WTC11 (cell line): Measurements from ENCODE around the gene NALCN. TPM values are rescaled to one million over a fixed set of nuclear protein-coding genes. Genes with fewer than 3 reads are reported as not detected.

Experiments
- ATAC-seq: fragments of 200-7000 bp; cut with Tn5 transposase; 2 replicates; pipeline ENCODE4 v1.10.0; 2021; ENCODE audit warnings: mild to moderate bottlenecking, moderate library complexity
- CTCF ChIA-PET: fragments of 300-600 bp; sonication (Branson Sonifier 250); formaldehyde crosslinking; loops from one replicate; lab custom pipeline; 2021; ENCODE audit warnings: antibody characterized with exemption; lab: Charles Lee
- POLR2A ChIA-PET: fragments of 350-600 bp; sonication (Branson Sonifier 250); formaldehyde crosslinking; loops from one replicate; lab custom pipeline; 2021; ENCODE audit warnings: antibody characterized with exemption; lab: Charles Lee
- DNase-seq: peaks from one replicate; pipeline ENCODE4 v3.0.0; 2021; ENCODE audit warnings: low spot score
- H3K27ac Mint-ChIP-seq: 2 replicates; pipeline ENCODE4 v1.8.0; 2021; ENCODE audit warnings: mixed read lengths
- H3K27me3 Mint-ChIP-seq: 2 replicates; pipeline ENCODE4 v1.8.0; 2021; ENCODE audit warnings: low read depth, mild to moderate bottlenecking, moderate library complexity, mixed read lengths
- H3K36me3 Mint-ChIP-seq: 2 replicates; pipeline ENCODE4 v1.8.0; 2021; ENCODE audit warnings: mixed read lengths
- H3K4me1 Mint-ChIP-seq: 2 replicates; pipeline ENCODE4 v1.8.0; 2022; ENCODE audit warnings: mixed read lengths
- H3K4me3 Mint-ChIP-seq: 2 replicates; pipeline ENCODE4 v1.8.0; 2021; ENCODE audit warnings: mild to moderate bottlenecking, moderate library complexity, mixed read lengths
- H3K9me3 Mint-ChIP-seq: 2 replicates; pipeline ENCODE4 v1.8.0; 2021; ENCODE audit warnings: mixed read lengths
- FOXK1 ChIP-seq: sonication (generic); formaldehyde crosslinking; IDR thresholded peaks from 2 replicates; pipeline ENCODE4 v1.8.0; 2022; ENCODE audit warnings: mild to moderate bottlenecking, moderate library complexity, missing genetic modification reagents
- NR1H2 ChIP-seq: sonication (generic); formaldehyde crosslinking; IDR thresholded peaks from 2 replicates; pipeline ENCODE4 v1.9.0; 2021; ENCODE audit warnings: mild to moderate bottlenecking, moderate library complexity, missing genetic modification reagents
- OVOL2 ChIP-seq: fragments of 250-450 bp; sonication (Bioruptor Pico); IDR thresholded peaks from 2 replicates; pipeline ENCODE4 v1.9.0; 2021; ENCODE audit warnings: mild to moderate bottlenecking, borderline replicate concordance
- PRRX2 ChIP-seq: fragments of 250-450 bp; sonication (Bioruptor Pico); IDR thresholded peaks from 2 replicates; pipeline ENCODE4 v1.8.0; 2021; ENCODE audit warnings: mild to moderate bottlenecking
- SMAD3 ChIP-seq: sonication (generic); formaldehyde crosslinking; IDR thresholded peaks from 2 replicates; pipeline ENCODE4 v1.8.0; 2022; ENCODE audit warnings: missing genetic modification reagents, mild to moderate bottlenecking, borderline replicate concordance
- SP1 ChIP-seq: sonication (generic); formaldehyde crosslinking; conservative IDR thresholded peaks from 2 replicates; pipeline ENCODE4 v1.8.1; 2022; ENCODE audit warnings: missing genetic modification reagents
- TCF7 ChIP-seq: sonication (generic); formaldehyde crosslinking; IDR thresholded peaks from 2 replicates; pipeline ENCODE4 v1.8.0; 2022; ENCODE audit warnings: mild to moderate bottlenecking, low read depth, missing genetic modification reagents, moderate library complexity
- TEAD4 ChIP-seq: sonication (generic); formaldehyde crosslinking; IDR thresholded peaks from 2 replicates; pipeline ENCODE4 v1.8.0; 2022; ENCODE audit warnings: mild to moderate bottlenecking, missing genetic modification reagents
- ZBTB21 ChIP-seq: sonication (generic); formaldehyde crosslinking; IDR thresholded peaks from 2 replicates; pipeline ENCODE4 v1.8.1; 2023; ENCODE audit warnings: mild to moderate bottlenecking, missing genetic modification reagents, borderline replicate concordance
- ZNF263 ChIP-seq: sonication (generic); formaldehyde crosslinking; IDR thresholded peaks from 2 replicates; pipeline ENCODE4 v1.8.1; 2022; ENCODE audit warnings: low read depth, mild to moderate bottlenecking, moderate library complexity, missing genetic modification reagents
- ZNF396 ChIP-seq: fragments of 250-450 bp; sonication (Bioruptor Pico); IDR thresholded peaks from 2 replicates; pipeline ENCODE4 v1.8.0; 2021; ENCODE audit warnings: mild to moderate bottlenecking, moderate library complexity, borderline replicate concordance
- ZNF423 ChIP-seq: fragments of 250-450 bp; sonication (Bioruptor Pico); IDR thresholded peaks from 2 replicates; pipeline ENCODE4 v2.1.2; 2022; ENCODE audit warnings: mild to moderate bottlenecking, moderate library complexity
- total RNA-seq: library from RNA; stranded (reverse); gene quantifications from 3 replicates; pipeline ENCODE4 v1.2.3, GENCODE V29; 2021
- TF ChIP-seq, protein P1 (sequence below): fragments of 250-450 bp; sonication (Bioruptor Pico); conservative IDR thresholded peaks from 2 replicates; pipeline ENCODE4 v1.9.0; 2021; ENCODE audit warnings: mild to moderate bottlenecking
- TF ChIP-seq, protein P2 (sequence below): sonication (generic); formaldehyde crosslinking; IDR thresholded peaks from 2 replicates; pipeline ENCODE4 v1.8.0; 2022; ENCODE audit warnings: mild to moderate bottlenecking, missing genetic modification reagents
- TF ChIP-seq, protein P3 (sequence below): sonication (generic); formaldehyde crosslinking; IDR thresholded peaks from 2 replicates; pipeline ENCODE4 v1.8.1; 2022; ENCODE audit warnings: mild to moderate bottlenecking, missing genetic modification reagents, moderate library complexity, borderline replicate concordance
- TF ChIP-seq, protein P4 (sequence below): sonication (generic); formaldehyde crosslinking; IDR thresholded peaks from 2 replicates; pipeline ENCODE4 v1.8.0; 2023; ENCODE audit warnings: missing genetic modification reagents
- TF ChIP-seq, protein P5 (sequence below): sonication (generic); formaldehyde crosslinking; IDR thresholded peaks from 2 replicates; pipeline ENCODE4 v1.8.1; 2022; ENCODE audit warnings: mild to moderate bottlenecking, moderate library complexity, missing genetic modification reagents
- TF ChIP-seq, protein P6 (sequence below): fragments of 250-450 bp; sonication (Bioruptor Pico); IDR thresholded peaks from 2 replicates; pipeline ENCODE4 v1.9.0; 2021; ENCODE audit warnings: mild to moderate bottlenecking
- TF ChIP-seq, protein P7 (sequence below): sonication (generic); formaldehyde crosslinking; IDR thresholded peaks from 2 replicates; pipeline ENCODE4 v1.8.0; 2022; ENCODE audit warnings: missing genetic modification reagents
- TF ChIP-seq, protein P8 (sequence below): sonication (generic); formaldehyde crosslinking; IDR thresholded peaks from 2 replicates; pipeline ENCODE4 v1.8.1; 2023; ENCODE audit warnings: mild to moderate bottlenecking, moderate library complexity, missing genetic modification reagents

NALCN gene
- total RNA-seq, 1 experiment from 2014 or later, result 0.33 TPM

DNA sequence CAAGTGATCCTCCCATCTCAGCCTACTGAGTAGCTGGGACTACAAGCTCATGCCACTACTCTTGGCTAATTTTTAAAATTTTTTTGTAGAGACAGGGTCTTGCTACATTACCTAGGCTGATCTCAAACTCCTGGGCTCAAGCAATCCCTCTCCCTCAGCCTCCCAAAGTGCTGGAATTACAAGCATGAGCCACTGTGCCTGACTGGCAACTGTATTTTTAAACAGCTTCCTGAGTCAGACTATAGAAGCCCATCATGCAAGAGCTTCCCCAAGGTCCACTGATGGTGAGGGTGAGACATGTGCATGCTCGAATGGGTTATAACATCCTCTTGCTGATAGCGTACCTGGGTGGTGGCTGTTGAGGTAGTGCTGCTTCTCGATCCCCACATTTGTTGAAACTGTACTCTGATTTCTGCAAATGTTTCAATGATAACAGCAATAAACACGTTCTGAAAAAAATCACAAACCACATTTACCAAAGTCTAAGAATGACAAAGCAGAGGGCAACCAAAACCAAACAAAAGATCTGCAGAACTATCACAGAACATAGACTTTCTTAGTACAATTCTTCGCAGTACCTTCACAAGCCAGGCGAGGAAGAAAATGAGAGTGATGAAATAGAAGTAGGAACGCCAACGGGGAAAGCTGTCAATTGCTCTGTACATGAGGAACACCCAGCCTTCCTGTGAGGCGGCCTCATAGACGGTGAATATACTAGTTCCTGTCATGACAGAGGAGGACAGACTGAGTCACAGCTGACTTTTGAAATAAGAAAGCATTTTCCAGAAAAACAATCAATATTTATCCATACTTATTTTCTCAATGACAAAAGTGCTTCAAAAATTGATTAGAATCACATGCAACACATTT is 124.4 kb downstream of the NALCN start:
- no peaks in the 10 kb centered on the region for H3K36me3 Mint-ChIP-seq
- no peaks in the 10 kb centered on the region for H3K27me3 Mint-ChIP-seq
- peaks cover 4% of the 10 kb centered on the region; the same call in 1 of the 2 replicates for H3K9me3 Mint-ChIP-seq
- no peak overlapping the region for H3K27ac Mint-ChIP-seq
- H3K4me1 Mint-ChIP-seq, result no peaks in the 10 kb centered on the region
- ChIA-PET CTCF (no interaction called here), POLR2A (no interaction called here)
- TF ChIP-seq ZNF396 (CRISPR knock-in tag) (no peak), ZNF423 (CRISPR knock-in tag) (no peak), FOXK1 (CRISPR knock-in tag) (no peak), OVOL2 (CRISPR knock-in tag) (no peak), NR1H2 (CRISPR knock-in tag) (no peak), TEAD4 (CRISPR knock-in tag) (no peak), ZNF263 (no peak), TCF7 (CRISPR knock-in tag) (no peak), ZBTB21 (CRISPR knock-in tag) (no peak), SMAD3 (CRISPR knock-in tag) (no peak), SP1 (CRISPR knock-in tag) (no peak), PRRX2 (CRISPR knock-in tag) (no peak)
- TF ChIP-seq, protein P1, sequence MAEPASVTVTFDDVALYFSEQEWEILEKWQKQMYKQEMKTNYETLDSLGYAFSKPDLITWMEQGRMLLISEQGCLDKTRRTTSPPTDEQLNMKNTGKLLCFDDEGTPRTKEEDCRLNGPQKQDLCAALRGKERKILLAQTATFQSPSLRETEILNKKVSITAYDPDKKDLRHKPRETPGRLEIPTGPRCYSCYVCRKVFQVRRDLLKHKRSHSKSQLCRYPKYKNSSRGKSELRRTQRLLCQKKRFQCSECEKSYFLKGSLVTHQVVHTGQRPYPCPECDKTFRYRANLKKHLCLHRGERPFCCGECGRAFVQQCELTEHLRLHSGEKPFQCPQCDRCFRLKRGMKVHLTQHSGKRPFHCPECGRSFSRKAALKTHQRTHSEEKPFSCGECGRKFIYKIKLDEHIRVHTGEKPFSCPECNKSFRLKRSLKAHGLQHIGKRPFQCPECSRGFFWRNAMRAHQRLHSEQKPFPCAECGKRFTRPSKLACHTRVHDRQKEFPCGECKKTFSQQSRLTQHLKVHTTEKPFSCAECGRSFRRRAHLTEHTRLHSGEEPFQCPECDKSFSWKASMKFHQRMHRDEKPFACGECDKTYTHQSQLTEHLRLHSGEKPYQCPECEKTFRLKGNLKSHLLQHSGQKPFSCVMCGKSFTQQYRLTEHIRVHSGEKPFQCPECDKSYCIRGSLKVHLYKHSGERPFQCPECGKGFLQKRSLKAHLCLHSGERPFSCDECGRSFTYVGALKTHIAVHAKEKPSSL (CRISPR knock-in tag), result no peak
- TF ChIP-seq, protein P2, sequence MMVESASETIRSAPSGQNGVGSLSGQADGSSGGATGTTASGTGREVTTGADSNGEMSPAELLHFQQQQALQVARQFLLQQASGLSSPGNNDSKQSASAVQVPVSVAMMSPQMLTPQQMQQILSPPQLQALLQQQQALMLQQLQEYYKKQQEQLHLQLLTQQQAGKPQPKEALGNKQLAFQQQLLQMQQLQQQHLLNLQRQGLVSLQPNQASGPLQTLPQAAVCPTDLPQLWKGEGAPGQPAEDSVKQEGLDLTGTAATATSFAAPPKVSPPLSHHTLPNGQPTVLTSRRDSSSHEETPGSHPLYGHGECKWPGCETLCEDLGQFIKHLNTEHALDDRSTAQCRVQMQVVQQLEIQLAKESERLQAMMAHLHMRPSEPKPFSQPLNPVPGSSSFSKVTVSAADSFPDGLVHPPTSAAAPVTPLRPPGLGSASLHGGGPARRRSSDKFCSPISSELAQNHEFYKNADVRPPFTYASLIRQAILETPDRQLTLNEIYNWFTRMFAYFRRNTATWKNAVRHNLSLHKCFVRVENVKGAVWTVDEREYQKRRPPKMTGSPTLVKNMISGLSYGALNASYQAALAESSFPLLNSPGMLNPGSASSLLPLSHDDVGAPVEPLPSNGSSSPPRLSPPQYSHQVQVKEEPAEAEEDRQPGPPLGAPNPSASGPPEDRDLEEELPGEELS, result no peak
- TF ChIP-seq, protein P3, sequence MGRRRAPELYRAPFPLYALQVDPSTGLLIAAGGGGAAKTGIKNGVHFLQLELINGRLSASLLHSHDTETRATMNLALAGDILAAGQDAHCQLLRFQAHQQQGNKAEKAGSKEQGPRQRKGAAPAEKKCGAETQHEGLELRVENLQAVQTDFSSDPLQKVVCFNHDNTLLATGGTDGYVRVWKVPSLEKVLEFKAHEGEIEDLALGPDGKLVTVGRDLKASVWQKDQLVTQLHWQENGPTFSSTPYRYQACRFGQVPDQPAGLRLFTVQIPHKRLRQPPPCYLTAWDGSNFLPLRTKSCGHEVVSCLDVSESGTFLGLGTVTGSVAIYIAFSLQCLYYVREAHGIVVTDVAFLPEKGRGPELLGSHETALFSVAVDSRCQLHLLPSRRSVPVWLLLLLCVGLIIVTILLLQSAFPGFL (CRISPR knock-in tag), result no peak
- TF ChIP-seq, protein P4, sequence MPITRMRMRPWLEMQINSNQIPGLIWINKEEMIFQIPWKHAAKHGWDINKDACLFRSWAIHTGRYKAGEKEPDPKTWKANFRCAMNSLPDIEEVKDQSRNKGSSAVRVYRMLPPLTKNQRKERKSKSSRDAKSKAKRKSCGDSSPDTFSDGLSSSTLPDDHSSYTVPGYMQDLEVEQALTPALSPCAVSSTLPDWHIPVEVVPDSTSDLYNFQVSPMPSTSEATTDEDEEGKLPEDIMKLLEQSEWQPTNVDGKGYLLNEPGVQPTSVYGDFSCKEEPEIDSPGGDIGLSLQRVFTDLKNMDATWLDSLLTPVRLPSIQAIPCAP (CRISPR knock-in tag), result no peak
- TF ChIP-seq, protein P5, sequence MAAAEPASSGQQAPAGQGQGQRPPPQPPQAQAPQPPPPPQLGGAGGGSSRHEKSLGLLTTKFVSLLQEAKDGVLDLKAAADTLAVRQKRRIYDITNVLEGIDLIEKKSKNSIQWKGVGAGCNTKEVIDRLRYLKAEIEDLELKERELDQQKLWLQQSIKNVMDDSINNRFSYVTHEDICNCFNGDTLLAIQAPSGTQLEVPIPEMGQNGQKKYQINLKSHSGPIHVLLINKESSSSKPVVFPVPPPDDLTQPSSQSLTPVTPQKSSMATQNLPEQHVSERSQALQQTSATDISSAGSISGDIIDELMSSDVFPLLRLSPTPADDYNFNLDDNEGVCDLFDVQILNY (CRISPR knock-in tag), result no peak
- TF ChIP-seq, protein P6, sequence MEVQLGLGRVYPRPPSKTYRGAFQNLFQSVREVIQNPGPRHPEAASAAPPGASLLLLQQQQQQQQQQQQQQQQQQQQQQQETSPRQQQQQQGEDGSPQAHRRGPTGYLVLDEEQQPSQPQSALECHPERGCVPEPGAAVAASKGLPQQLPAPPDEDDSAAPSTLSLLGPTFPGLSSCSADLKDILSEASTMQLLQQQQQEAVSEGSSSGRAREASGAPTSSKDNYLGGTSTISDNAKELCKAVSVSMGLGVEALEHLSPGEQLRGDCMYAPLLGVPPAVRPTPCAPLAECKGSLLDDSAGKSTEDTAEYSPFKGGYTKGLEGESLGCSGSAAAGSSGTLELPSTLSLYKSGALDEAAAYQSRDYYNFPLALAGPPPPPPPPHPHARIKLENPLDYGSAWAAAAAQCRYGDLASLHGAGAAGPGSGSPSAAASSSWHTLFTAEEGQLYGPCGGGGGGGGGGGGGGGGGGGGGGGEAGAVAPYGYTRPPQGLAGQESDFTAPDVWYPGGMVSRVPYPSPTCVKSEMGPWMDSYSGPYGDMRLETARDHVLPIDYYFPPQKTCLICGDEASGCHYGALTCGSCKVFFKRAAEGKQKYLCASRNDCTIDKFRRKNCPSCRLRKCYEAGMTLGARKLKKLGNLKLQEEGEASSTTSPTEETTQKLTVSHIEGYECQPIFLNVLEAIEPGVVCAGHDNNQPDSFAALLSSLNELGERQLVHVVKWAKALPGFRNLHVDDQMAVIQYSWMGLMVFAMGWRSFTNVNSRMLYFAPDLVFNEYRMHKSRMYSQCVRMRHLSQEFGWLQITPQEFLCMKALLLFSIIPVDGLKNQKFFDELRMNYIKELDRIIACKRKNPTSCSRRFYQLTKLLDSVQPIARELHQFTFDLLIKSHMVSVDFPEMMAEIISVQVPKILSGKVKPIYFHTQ, result no peak
- TF ChIP-seq, protein P7, sequence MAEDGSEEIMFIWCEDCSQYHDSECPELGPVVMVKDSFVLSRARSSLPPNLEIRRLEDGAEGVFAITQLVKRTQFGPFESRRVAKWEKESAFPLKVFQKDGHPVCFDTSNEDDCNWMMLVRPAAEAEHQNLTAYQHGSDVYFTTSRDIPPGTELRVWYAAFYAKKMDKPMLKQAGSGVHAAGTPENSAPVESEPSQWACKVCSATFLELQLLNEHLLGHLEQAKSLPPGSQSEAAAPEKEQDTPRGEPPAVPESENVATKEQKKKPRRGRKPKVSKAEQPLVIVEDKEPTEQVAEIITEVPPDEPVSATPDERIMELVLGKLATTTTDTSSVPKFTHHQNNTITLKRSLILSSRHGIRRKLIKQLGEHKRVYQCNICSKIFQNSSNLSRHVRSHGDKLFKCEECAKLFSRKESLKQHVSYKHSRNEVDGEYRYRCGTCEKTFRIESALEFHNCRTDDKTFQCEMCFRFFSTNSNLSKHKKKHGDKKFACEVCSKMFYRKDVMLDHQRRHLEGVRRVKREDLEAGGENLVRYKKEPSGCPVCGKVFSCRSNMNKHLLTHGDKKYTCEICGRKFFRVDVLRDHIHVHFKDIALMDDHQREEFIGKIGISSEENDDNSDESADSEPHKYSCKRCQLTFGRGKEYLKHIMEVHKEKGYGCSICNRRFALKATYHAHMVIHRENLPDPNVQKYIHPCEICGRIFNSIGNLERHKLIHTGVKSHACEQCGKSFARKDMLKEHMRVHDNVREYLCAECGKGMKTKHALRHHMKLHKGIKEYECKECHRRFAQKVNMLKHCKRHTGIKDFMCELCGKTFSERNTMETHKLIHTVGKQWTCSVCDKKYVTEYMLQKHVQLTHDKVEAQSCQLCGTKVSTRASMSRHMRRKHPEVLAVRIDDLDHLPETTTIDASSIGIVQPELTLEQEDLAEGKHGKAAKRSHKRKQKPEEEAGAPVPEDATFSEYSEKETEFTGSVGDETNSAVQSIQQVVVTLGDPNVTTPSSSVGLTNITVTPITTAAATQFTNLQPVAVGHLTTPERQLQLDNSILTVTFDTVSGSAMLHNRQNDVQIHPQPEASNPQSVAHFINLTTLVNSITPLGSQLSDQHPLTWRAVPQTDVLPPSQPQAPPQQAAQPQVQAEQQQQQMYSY (CRISPR knock-in tag), result no peak
- TF ChIP-seq, protein P8, sequence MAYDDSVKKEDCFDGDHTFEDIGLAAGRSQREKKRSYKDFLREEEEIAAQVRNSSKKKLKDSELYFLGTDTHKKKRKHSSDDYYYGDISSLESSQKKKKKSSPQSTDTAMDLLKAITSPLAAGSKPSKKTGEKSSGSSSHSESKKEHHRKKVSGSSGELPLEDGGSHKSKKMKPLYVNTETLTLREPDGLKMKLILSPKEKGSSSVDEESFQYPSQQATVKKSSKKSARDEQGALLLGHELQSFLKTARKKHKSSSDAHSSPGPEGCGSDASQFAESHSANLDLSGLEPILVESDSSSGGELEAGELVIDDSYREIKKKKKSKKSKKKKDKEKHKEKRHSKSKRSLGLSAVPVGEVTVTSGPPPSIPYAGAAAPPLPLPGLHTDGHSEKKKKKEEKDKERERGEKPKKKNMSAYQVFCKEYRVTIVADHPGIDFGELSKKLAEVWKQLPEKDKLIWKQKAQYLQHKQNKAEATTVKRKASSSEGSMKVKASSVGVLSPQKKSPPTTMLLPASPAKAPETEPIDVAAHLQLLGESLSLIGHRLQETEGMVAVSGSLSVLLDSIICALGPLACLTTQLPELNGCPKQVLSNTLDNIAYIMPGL (CRISPR knock-in tag), result no peak
- no peak overlapping the region for H3K4me3 Mint-ChIP-seq
- ATAC-seq (0 out of 2 replicates have a peak, but pooled peaks have one; percentile 22), DNase-seq (no peak)
